ENCODE results near the gene A4GNT.

The A4GNT gene

GRCh38 chr3:138078096-138078495 is 54.1 kb downstream of the A4GNT start:
- no peak overlapping the region for H3K4me2 ChIP-seq
- no peak overlapping the region for H3K4me3 ChIP-seq (IDR thresholded peaks at IDR 0.05; ENCODE audit: insufficient read depth, low read depth, low read length)
- no peak overlapping the region for H3K9ac ChIP-seq
- no peak overlapping the region for H3K27ac ChIP-seq
- H2AFZ ChIP-seq (ENCODE audit: low read depth), result no peak overlapping the region
- H4K20me1 ChIP-seq (ENCODE audit: insufficient read depth), result no peaks in the 10 kb centered on the region
- no peaks in the 10 kb centered on the region for H3K36me3 ChIP-seq (ENCODE audit: insufficient read depth)
- TF ChIP-seq CTCF (conservative IDR thresholded peaks at IDR 0.05; ENCODE audit: low read depth, low read length), result no peak
- H3K79me2 ChIP-seq (ENCODE audit: insufficient read depth, low read depth), result no peaks in the 10 kb centered on the region
- H3K27me3 ChIP-seq (ENCODE audit: insufficient read depth, low read depth), result no peaks in the 10 kb centered on the region
- peaks cover 17% of the 10 kb centered on the region for H3K4me1 ChIP-seq (ENCODE audit: low read depth, poor library complexity, severe bottlenecking)
